Activated CD4-positive, alpha-beta T cell treated with anti-CD3 and anti-CD28 coated beads for 48 hours (primary cell): ENCODE data around the gene KLF3.

Source experiments
- DNase-seq: peaks from one replicate; pipeline ENCODE4 v3.0.0-alpha.2; 2020

KLF3 gene

GRCh38 chr4:38659346-38659745 is 4.7 kb upstream of the KLF3 start:
- no peak for DNase-seq

GRCh38 chr4:38660838-38661237 is 3.2 kb upstream of the KLF3 start:
- DNase-seq: no peak

- no peak for DNase-seq
These were observed 2.6 kb upstream of the KLF3 start for GRCh38 chr4:38661371-38661770.

- no peak for DNase-seq
These were observed 1.4 kb upstream of the KLF3 start for GRCh38 chr4:38662522-38663089.

- peak; percentile 71 for DNase-seq
These were observed 754 bp upstream of the KLF3 start for GRCh38 chr4:38663090-38663800.

- DNase-seq: peak; percentile 55
These were observed 855 bp downstream of the KLF3 start for GRCh38 chr4:38664706-38665401.

- no peak for DNase-seq
These were observed 1.8 kb downstream of the KLF3 start for GRCh38 chr4:38665551-38666411.

- no peak for DNase-seq
These were observed 2.7 kb downstream of the KLF3 start for GRCh38 chr4:38666766-38667084.

DNA sequence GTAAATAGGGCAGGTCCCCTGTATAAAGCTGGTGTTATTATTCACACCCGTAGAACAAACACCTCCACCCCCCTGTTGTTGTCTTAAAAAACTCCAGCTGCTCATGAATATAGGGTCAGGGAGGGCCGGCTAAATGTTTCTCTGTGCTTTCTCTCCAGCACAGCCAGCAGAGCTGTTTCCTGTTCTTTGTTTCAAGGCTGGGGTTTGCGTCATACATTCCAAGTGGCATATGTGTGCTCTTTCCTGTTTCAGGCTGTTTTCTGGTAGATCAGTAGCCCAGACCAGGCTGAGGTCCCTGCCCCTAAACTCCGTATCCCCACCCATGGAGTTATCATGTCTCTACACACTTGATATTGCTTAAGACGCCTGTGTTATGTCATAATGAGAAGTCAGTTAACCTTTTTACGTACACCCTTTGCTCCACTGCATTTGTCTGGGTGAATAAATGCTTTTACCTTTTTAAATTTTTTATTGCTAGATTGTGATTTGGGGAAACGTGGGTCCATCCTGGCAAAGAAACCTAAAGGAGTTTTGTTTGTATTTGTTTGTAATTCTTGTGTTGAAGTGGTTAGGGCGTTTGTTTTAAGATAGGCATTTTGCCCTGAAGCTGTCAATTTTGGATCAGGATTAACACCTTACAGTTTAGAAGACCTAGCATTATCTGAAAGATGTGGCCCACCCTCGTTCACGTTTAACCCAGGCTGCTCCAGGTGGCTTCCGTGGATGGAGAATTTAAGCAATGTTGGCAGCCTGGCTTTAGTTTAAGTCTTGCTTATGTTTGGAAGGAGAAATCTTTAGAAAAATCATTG is 3.3 kb downstream of the KLF3 start:
- peak; percentile 61 for DNase-seq

- DNase-seq: no peak
These were observed 4.4 kb downstream of the KLF3 start for GRCh38 chr4:38668203-38668971.

DNA sequence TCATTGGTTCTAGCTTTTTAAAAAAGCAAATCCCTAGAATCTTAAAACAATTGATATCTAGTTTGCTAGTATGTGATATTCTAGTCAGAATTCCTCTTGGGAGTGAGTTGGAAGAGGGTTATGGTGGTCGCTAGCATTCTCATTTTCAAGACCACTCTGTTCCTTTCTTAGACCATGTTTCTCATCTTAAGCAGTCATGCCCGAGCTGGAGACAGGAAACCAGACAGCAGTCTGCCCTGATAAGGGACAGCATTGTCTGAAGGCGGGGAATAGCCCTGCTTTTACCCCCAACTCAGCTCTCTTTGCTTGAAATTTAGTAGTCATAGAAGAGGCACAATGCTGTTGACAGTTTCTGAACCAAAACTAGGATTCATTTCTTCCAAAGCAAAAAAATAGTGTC is 5.2 kb downstream of the KLF3 start:
- no peak for DNase-seq

GRCh38 chr4:38670109-38670901 is 6.3 kb downstream of the KLF3 start:
- no peak for DNase-seq

GRCh38 chr4:38670939-38671591 is 7.1 kb downstream of the KLF3 start:
- DNase-seq: no peak

DNA sequence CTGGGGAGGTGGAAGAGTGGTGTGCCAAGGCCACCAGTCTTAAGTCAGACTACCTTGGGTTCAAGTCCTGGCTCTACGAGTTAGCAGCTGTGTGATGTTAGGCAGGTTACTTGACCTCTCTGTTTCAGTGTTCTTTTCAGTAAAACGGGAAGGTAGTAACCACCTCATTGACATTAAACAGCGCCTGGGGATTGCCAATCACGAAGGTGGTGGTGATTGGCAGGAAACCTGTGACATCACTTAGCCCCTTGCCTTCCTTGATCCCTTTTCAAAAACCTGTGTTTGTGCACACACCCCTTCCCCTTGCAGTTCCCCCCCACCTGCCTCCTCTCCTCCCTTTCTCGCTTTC is 7.6 kb downstream of the KLF3 start:
- no peak for DNase-seq

DNA sequence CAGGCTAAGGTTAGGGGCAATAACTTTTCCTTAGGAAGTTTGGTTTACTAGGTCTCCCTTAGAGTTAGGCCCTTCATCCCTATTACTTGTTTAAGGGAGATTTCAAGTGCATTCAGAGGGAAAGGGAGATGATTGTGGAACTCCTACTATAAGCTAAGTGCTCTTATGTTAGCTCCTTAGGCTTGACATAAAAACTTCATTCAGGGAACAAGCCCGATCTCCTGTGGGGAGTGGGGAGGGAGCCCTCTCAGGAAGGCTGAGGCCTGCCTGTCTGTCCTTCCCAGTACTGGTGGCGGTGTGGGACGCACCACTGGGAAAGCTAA is 8.0 kb downstream of the KLF3 start:
- DNase-seq: no peak

DNA sequence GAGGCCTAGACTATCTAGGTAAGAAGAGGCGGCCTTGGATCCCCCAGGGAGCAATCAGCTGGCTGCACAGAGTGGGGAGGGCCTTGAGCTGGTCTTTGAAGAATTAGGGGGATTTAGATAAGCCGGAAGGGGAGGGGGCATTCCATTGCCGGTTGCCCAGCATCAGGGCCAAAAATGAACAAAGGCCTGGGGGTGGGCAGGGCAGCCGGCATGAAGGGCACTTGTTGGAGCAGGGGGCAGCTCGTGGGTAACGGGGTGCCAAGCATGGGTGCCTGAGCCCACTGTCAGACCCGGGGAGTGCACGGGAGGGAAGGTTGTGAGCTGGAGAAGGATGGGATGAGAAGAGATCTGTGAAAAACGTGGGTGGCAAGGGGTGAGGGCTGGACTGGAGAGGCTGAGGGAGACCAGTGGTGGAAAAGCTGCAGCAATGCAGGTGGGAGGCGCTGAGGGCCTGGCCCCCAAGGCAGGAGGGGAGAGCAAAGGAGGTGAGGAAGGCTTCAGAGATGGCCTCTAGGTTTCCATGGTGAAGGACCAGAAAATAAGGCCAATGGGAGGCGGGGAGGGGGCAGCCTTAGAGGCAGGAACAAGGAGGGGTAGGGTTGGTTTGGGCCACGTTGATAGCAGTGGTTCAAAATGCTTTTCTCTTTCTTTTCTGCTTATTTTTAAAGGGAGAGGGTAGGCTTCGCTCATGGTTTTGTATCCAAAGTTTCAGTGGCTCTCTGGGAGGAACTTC is 8.6 kb downstream of the KLF3 start:
- no peak for DNase-seq

DNA sequence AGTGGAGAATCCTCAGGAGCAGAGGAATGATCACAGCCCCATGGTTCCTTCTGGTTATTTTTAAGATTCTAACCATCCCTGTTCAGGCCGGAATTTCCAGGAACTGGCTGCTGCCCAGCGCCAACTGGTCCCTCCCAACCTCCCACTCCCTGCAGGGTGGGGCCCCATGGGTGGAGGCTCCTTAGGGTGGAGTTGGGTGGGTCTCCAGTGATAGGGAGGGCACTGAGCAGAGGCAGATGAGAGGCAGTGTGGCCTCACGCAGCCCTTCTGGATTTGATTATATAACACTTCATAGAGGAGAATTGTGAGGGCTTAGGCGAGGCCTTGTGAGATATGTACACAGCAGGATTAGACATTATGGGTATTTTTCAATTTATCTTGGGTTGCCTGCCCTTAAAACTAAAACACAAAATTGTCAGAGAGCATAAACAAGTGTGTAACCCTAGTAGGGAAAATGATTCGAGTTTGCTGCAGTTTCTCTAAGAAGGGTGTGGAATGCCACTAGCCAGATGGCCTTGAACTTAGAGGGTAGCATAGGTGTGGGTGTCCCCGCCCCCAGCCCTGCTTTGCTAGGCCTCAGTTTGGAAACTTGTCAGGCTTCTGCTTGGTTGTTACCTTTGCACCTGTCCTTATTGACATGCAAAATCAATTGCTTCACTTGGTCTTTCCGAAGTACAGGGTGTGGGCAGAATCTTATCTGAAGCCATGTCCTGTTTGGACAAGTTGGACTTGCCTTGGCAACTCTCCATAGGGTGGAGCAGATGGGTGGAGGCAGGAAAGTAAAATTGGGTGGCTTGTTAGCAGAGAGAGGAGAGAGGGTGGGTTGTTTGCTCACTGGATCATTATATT is 9.4 kb downstream of the KLF3 start:
- no peak for DNase-seq

DNA sequence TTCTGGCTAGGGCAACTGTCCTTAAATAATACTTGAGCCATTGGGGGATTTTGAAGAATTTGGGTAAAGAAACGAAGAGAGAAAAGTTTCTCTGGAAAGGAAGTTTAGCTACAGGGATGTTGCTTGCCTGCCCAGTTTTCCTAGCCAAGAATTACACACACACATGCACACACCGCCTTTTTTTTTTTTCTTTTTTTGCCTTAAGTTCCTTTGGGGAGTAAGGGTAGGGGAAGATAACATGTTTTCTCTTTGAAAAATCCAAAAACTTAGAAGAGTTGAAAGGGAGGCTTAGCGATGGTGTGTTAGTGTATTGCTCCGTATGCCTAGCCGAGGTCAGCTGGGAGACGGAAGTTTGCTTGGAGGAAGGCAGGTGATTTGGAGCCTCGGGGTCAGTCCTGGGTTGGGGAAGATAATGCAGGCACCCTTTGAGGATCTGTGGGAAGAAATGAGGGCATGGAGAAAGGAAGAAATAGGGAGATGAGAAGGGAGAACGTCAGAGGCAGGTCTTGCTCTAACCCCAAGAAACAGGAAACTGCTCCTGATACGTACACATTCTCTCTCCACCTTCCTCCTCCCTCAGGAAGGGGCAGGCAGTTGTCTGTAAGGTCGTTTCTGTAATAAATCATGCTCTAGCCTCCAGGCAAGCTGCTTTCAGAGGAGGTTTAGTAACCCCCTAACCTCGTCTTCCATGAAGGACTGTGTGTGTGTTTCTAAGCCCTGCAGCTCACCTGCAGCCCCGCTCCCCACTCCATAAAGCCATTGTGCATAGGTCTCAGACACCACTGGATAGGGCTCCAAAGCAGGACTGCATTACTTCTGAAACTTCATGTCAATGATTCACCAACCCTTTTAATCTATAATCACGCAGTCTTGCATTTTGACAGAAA is 10.5 kb downstream of the KLF3 start:
- no peak for DNase-seq
